Cortex of kidney (tissue), 1 donor: ENCODE measurements around the gene BPHL.
"Not testable (repeated sequence)": the region's sequence is repeated elsewhere in the genome, so short reads cannot be mapped to it uniquely, and the experiment has no call there.

ENCODE experiments used
- DNase-seq: peaks from one replicate; lab custom pipeline; 2025; lab: John Stamatoyannopoulos, UW

Gene BPHL

GRCh38 chr6:3179945-3180344 is 61.4 kb downstream of the BPHL start:
- not testable (repeated sequence) for DNase-seq

GRCh38 chr6:3181105-3181504 is 62.6 kb downstream of the BPHL start:
- DNase-seq = no peak

- DNase-seq = no peak
These were observed 64.6 kb downstream of the BPHL start for GRCh38 chr6:3183066-3183465.

- DNase-seq = no peak
These were observed 68.5 kb downstream of the BPHL start for GRCh38 chr6:3186974-3187382.

- no peak for DNase-seq
These were observed 69.8 kb downstream of the BPHL start for GRCh38 chr6:3188262-3188661.

- DNase-seq = not testable (repeated sequence)
These were observed 70.7 kb downstream of the BPHL start for GRCh38 chr6:3189192-3189591.

- no peak for DNase-seq
These were observed 71.5 kb downstream of the BPHL start for GRCh38 chr6:3190056-3190455.

GRCh38 chr6:3190779-3191178 is 72.3 kb downstream of the BPHL start:
- no peak for DNase-seq

- DNase-seq = no peak
These were observed 74.8 kb downstream of the BPHL start for GRCh38 chr6:3193102-3193849.

GRCh38 chr6:3194535-3195419 is 76.3 kb downstream of the BPHL start:
- no peak for DNase-seq

- DNase-seq = no peak
These were observed 76.8 kb downstream of the BPHL start for GRCh38 chr6:3195420-3195694.

- no peak for DNase-seq
These were observed 77.4 kb downstream of the BPHL start for GRCh38 chr6:3195695-3196497.

GRCh38 chr6:3196770-3197169 is 78.3 kb downstream of the BPHL start:
- DNase-seq = no peak

- DNase-seq = not testable (repeated sequence)
These were observed 79.2 kb downstream of the BPHL start for GRCh38 chr6:3197734-3198133.

GRCh38 chr6:3199382-3199781 is 80.9 kb downstream of the BPHL start:
- DNase-seq = no peak

GRCh38 chr6:3200682-3201081 is 82.2 kb downstream of the BPHL start:
- DNase-seq = no peak

GRCh38 chr6:3201388-3201787 is 82.9 kb downstream of the BPHL start:
- DNase-seq = no peak
